ENCODE data around the gene STX2.

DNA sequence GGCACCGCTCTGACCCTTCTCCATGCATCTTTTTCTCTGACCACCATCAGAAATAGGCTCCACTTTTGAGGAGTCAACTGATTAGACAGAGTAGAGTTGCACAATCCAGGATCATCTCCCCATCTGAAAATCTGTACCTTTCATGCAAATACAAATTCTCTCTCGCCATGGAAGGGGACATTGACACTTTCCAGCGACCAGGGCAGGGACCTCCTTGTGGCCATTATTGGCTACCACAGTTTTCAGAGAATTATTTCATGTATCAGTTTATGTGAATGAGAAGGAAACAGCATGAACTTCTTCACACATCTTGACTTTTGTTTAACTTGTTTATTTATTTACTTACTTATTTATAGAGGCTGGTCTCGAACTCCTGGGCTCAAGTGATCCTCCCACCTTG, 19.0 kb upstream of the STX2 start:
- TF ChIP-seq POLR2A (IDR thresholded peaks at IDR 0.05) (no peak), CTCF (IDR thresholded peaks at IDR 0.05 in 4 of 5, conservative IDR thresholded peaks at IDR 0.05 in 1 of 5) (no peak)

Measured in gastrocnemius medialis (tissue), 4 donors.